Endothelial cell of umbilical vein (primary cell): ENCODE results near the gene CYP1A2. TPM values are rescaled to one million over a fixed set of nuclear protein-coding genes. Genes with fewer than 3 reads are reported as not detected.

ENCODE experiments used
- BruUV-seq: library from RNA; stranded (reverse); fragments of 400-500 nt; replicated peaks from 2 replicates; lab custom pipeline; 2021; lab: Mats Ljungman, UMichigan
- CTCF ChIA-PET: fragments of 300-600, 350-600 bp; sonication (Branson Sonifier 250); formaldehyde crosslinking; loops from one replicate; lab custom pipeline; 2021; ENCODE audit warnings: antibody characterized with exemption, inconsistent platforms; lab: Charles Lee
- POLR2A ChIA-PET: fragments of 300-600, 350-600 bp; sonication (Branson Sonifier 250); formaldehyde crosslinking; loops from one replicate; lab custom pipeline; 2021; ENCODE audit warnings: antibody characterized with exemption, inconsistent platforms; lab: Charles Lee
- DNase-seq: peaks from one replicate; pipeline ENCODE4 v3.0.0-alpha.2; 2011; ENCODE audit warnings: low read depth, low spot score
- FAIRE-seq: peaks from 2 replicates; lab custom pipeline; 2011; peaks lifted over from hg19 to GRCh38; lab: Jason Lieb, UNC
- H2AFZ ChIP-seq: 2 replicates; pipeline ENCODE4 v1.6.0; 2012; ENCODE audit warnings: low read depth, low read length, control low read depth, inconsistent platforms
- H3K27ac ChIP-seq: 2 replicates; pipeline ENCODE4 v1.5.1; 2011; ENCODE audit warnings: low read depth, mild to moderate bottlenecking, control low read depth, low read length, moderate library complexity; ENCODE audit not compliant: insufficient read depth
- H3K27me3 ChIP-seq, 2 experiments: 2 replicates each; pipeline versions ENCODE4 v1.6.0 to v1.6.1; 2011; ENCODE audit warnings: low read length in 2 of 2, mixed read lengths in 1 of 2; ENCODE audit not compliant: control insufficient read depth in 2 of 2, insufficient read depth in 2 of 2
- H3K36me3 ChIP-seq, 2 experiments: 2 replicates in 1 of 2; 3 replicates in 1 of 2; pipeline ENCODE4 v1.5.1; 2011; ENCODE audit warnings: low read length in 2 of 2, mild to moderate bottlenecking in 1 of 2, moderate library complexity in 1 of 2; ENCODE audit not compliant: control insufficient read depth in 2 of 2, insufficient read depth in 2 of 2; ENCODE audit errors: extremely low read depth in 1 of 2
- H3K4me1 ChIP-seq: 3 replicates; pipeline ENCODE4 v1.5.1; 2011; ENCODE audit warnings: mild to moderate bottlenecking, low read length; ENCODE audit not compliant: control insufficient read depth, insufficient read depth; ENCODE audit errors: extremely low read depth
- H3K4me2 ChIP-seq: 2 replicates; pipeline ENCODE4 v1.6.1; 2011; ENCODE audit warnings: low read length, control low read depth, mixed read lengths; ENCODE audit not compliant: insufficient read depth
- H3K4me3 ChIP-seq, 3 experiments: fragments of 200-600 bp in 1 of 3; sonication (generic), shearing (Covaris generic) in 1 of 3; replicated peaks in 1 of 3; 2 replicates each; pipeline ENCODE4 v1.5.1; 2011 to 2016; ENCODE audit warnings: control low read depth in 3 of 3, low read length in 3 of 3, mild to moderate bottlenecking in 2 of 3, inconsistent platforms in 1 of 3, low read depth in 1 of 3, moderate library complexity in 1 of 3; ENCODE audit not compliant: insufficient read depth in 1 of 3
- H3K79me2 ChIP-seq: 2 replicates; pipeline ENCODE4 v1.6.0; 2012; ENCODE audit warnings: low read length, inconsistent platforms; ENCODE audit not compliant: control insufficient read depth, insufficient read depth
- H3K9ac ChIP-seq: replicated peaks from 2 replicates; pipeline ENCODE3; 2011; ENCODE audit warnings: low read length, control low read depth; ENCODE audit not compliant: insufficient read depth; ENCODE audit errors: extremely low read depth
- H3K9me1 ChIP-seq: replicated peaks from 3 replicates; pipeline ENCODE4 v1.6.0; 2011; ENCODE audit warnings: mild to moderate bottlenecking, low read length; ENCODE audit not compliant: control insufficient read depth, insufficient read depth; ENCODE audit errors: extremely low read depth
- H3K9me3 ChIP-seq: replicated peaks from 2 replicates; pipeline ENCODE4 v1.5.1; 2012; ENCODE audit warnings: low read length, inconsistent platforms; ENCODE audit not compliant: control insufficient read depth, insufficient read depth
- H4K20me1 ChIP-seq: replicated peaks from 2 replicates; pipeline ENCODE3; 2011; ENCODE audit warnings: mild to moderate bottlenecking, low read length; ENCODE audit not compliant: control insufficient read depth, insufficient read depth; ENCODE audit errors: extremely low read depth
- CTCF ChIP-seq, 2 donors: IDR thresholded peaks; 1 replicate in 1 of 2; 2 replicates in 1 of 2; pipeline ENCODE4 v1.5.1; 2011; ENCODE audit warnings: low read length in 2 of 2, mild to moderate bottlenecking in 2 of 2, moderate library complexity in 2 of 2, control low read depth in 1 of 2, inconsistent platforms in 1 of 2, low read depth in 1 of 2; ENCODE audit not compliant: insufficient read depth in 1 of 2; ENCODE audit errors: extremely low read depth in 1 of 2
- EZH2 ChIP-seq: IDR thresholded peaks from 2 replicates; pipeline ENCODE4 v1.6.1; 2012; ENCODE audit warnings: borderline replicate concordance, low read depth, mild to moderate bottlenecking, moderate library complexity, low read length, inconsistent platforms; ENCODE audit not compliant: severe bottlenecking
- FOS ChIP-seq: IDR thresholded peaks from 2 replicates; pipeline ENCODE4 v1.6.1; 2011; ENCODE audit warnings: mild to moderate bottlenecking, low read length, moderate library complexity, borderline replicate concordance; ENCODE audit not compliant: insufficient read depth
- GATA2 ChIP-seq: IDR thresholded peaks from 2 replicates; pipeline ENCODE4 v1.7.0; 2011; ENCODE audit warnings: low read depth, mild to moderate bottlenecking, moderate library complexity, mixed read lengths, low read length; ENCODE audit not compliant: insufficient read length, insufficient read depth
- JUN ChIP-seq: IDR thresholded peaks from 2 replicates; pipeline ENCODE4 v1.6.1; 2011; ENCODE audit warnings: borderline replicate concordance, low read depth; ENCODE audit not compliant: insufficient read length, insufficient read depth
- MAX ChIP-seq: IDR thresholded peaks from 2 replicates; pipeline ENCODE4 v1.6.1; 2011; ENCODE audit not compliant: insufficient read depth, insufficient read length
- MYC ChIP-seq: IDR thresholded peaks from one replicate; pipeline ENCODE4 v1.6.1; 2011; ENCODE audit warnings: mild to moderate bottlenecking, low read depth, low read length
- POLR2A ChIP-seq: IDR thresholded peaks from 2 replicates; pipeline ENCODE4 v1.6.1; 2012; ENCODE audit warnings: low read depth, mild to moderate bottlenecking, control low read depth, low read length
- POLR2AphosphoS5 ChIP-seq: IDR thresholded peaks from 2 replicates; pipeline ENCODE4 v1.6.1; 2012; ENCODE audit warnings: low read depth, mild to moderate bottlenecking, control low read depth, low read length, moderate library complexity; ENCODE audit not compliant: insufficient read depth
- dilution Hi-C: fragments of 300-500 bp; cut with MboI; formaldehyde crosslinking; loops from one replicate; pipeline ENCODE4 v1.15.0; 2019; ENCODE audit warnings: low sequenced_read_pairs; ENCODE audit not compliant: extremely low pct_ligation_motif_present
- intact Hi-C: fragments of 100-400 bp; cut with micrococcal nuclease; formaldehyde crosslinking; loops from one replicate; pipeline ENCODE4 v1.10.0; 2022
- polyA plus RNA-seq, 4 experiments: library from polyadenylated mRNA; depleted of rRNA in 3 of 4; stranded (reverse) in 3 of 4; unstranded in 1 of 4; fragments of >200 nt; gene quantifications; 2 replicates each; pipeline versions ENCODE4 v1.2.1 to v1.2.3, GENCODE V29; 2011 to 2012; ENCODE audit warnings: missing spikeins in 1 of 4
- total RNA-seq: library from RNA; stranded (reverse); gene quantifications from 2 replicates; pipeline ENCODE4 v1.2.3, GENCODE V29; 2021

CYP1A2 gene
- total and polyA plus RNA-seq, 2 donors (not counting 3 experiments of a cell fraction or from before 2014, with no cell fraction given), result not detected

- H3K4me2 ChIP-seq, result peak overlapping the region; percentile 94
- peaks cover 23% of the 10 kb centered on the region for H3K4me1 ChIP-seq
- H4K20me1 ChIP-seq, result peaks cover 2% of the 10 kb centered on the region
- intact Hi-C loops (loop anchor here (1.0 kb wide), 1 partner anchor 13 kb away; no protein-coding TSS in a partner anchor), dilution Hi-C loops (no loop called here)
- H3K4me3 ChIP-seq, result peak overlapping the region in 2 of 3 experiments; percentile 88 to 90
- ChIA-PET POLR2A (interaction anchor here (0.5 kb wide), 1 partner anchor 128 kb away, joined by 5 read pairs; no protein-coding TSS in a partner anchor), CTCF (interaction anchor here (0.8 to 8.3 kb wide), 7 partner anchors 9 to 166 kb away, joined by 3 to 98 read pairs (median 9); no protein-coding TSS in a partner anchor)
- BruUV-seq, result no TSS peak
- H3K79me2 ChIP-seq, result peaks cover 65% of the 10 kb centered on the region
- TF ChIP-seq GATA2 (no peak), MAX (no peak), MYC (no peak), EZH2 (no peak), JUN (no peak), CTCF (IDR thresholded peaks at IDR 0.05; ENCODE audit: extremely low read depth in 1 of 2, insufficient read depth in 1 of 2, low read depth in 1 of 2, low read length in 2 of 2) (no peak), POLR2AphosphoS5 (no peak), POLR2A (no peak), FOS (no peak)
- H2AFZ ChIP-seq, result no peak overlapping the region
- no peaks in the 10 kb centered on the region for H3K9me1 ChIP-seq
- H3K27ac ChIP-seq, result no peak overlapping the region
- FAIRE-seq (no peak), DNase-seq (no peak)
- H3K27me3 ChIP-seq, result no peaks in the 10 kb centered on the region
- H3K9ac ChIP-seq, result no peak overlapping the region
- H3K9me3 ChIP-seq, result no peaks in the 10 kb centered on the region
- peaks cover 0 to 5% of the 10 kb centered on the region in 2 experiments for H3K36me3 ChIP-seq
Measured at GRCh38 chr15:74783808-74784175, 35.1 kb downstream of the CYP1A2 start.
